Gastroesophageal sphincter (tissue), 3 donors: Measurements from ENCODE around the gene SLC48A1.

Experiments
- CTCF ChIP-seq, 4 experiments: fragments of 200-600 bp in 2 of 4; fragments of 450-650 bp in 2 of 4; sonication (generic) in 1 of 4; IDR thresholded peaks; one replicate each; pipeline ENCODE4 v1.5.1; 2017 to 2019; ENCODE audit warnings: antibody characterized with exemption in 4 of 4, mild to moderate bottlenecking in 2 of 4, moderate library complexity in 2 of 4
- POLR2AphosphoS5 ChIP-seq: sonication (generic); formaldehyde crosslinking; IDR thresholded peaks from one replicate; pipeline ENCODE4 v1.6.1; 2017; ENCODE audit warnings: antibody characterized with exemption

GRCh38 chr12:47808574-47809365, 35.7 kb downstream of the SLC48A1 start:
- TF ChIP-seq CTCF (IDR thresholded peaks at IDR 0.05) (peak in 1 of 4 experiments; percentile 7), POLR2AphosphoS5 (no peak)
